CD14-positive monocyte (primary cell): ENCODE data around the gene ANTXR2. TPM values are rescaled to one million over a fixed set of nuclear protein-coding genes. Genes with fewer than 3 reads are reported as not detected.

Experiments
- DNase-seq, 3 donors: peaks; one replicate each; pipeline ENCODE4 v3.0.0-alpha.2; 2011 to 2022
- H2AFZ ChIP-seq: 2 replicates; pipeline ENCODE4 v1.6.0; 2012; ENCODE audit warnings: mild to moderate bottlenecking, low read depth, low read length, inconsistent platforms; ENCODE audit not compliant: insufficient read depth, poor library complexity, severe bottlenecking
- H3K27ac ChIP-seq, 2 donors: 1 replicate in 1 of 2; 2 replicates in 1 of 2; pipeline ENCODE4 v1.5.1; 2012 to 2013; ENCODE audit warnings: low read length in 2 of 2, control low read depth in 1 of 2, inconsistent platforms in 1 of 2, low read depth in 1 of 2, mild to moderate bottlenecking in 1 of 2
- H3K27me3 ChIP-seq, 2 donors: one replicate each; pipeline versions ENCODE4 v1.6.0 to v1.6.1; 2011 to 2013; ENCODE audit warnings: low read length in 2 of 2; ENCODE audit not compliant: control insufficient read depth in 2 of 2, insufficient read depth in 2 of 2
- H3K36me3 ChIP-seq, 2 donors: replicated peaks in 1 of 2; 1 replicate in 1 of 2; 2 replicates in 1 of 2; pipeline versions ENCODE4 v1.5.1 to v1.6.1; 2012 to 2013; ENCODE audit warnings: low read length in 2 of 2, control low read depth in 1 of 2, inconsistent platforms in 1 of 2, mild to moderate bottlenecking in 1 of 2; ENCODE audit not compliant: insufficient read depth in 2 of 2, control insufficient read depth in 1 of 2
- H3K4me1 ChIP-seq, 2 donors: 1 replicate in 1 of 2; 2 replicates in 1 of 2; pipeline versions ENCODE4 v1.5.1 to v1.6.1; 2012 to 2013; ENCODE audit warnings: low read length in 2 of 2, control low read depth in 1 of 2, inconsistent platforms in 1 of 2, mild to moderate bottlenecking in 1 of 2, moderate library complexity in 1 of 2; ENCODE audit not compliant: insufficient read depth in 2 of 2, control insufficient read depth in 1 of 2
- H3K4me2 ChIP-seq: replicated peaks from 2 replicates; pipeline ENCODE3; 2012; ENCODE audit warnings: low read length, moderate library complexity, mild to moderate bottlenecking; ENCODE audit not compliant: poor library complexity, severe bottlenecking; ENCODE audit errors: extremely low read depth
- H3K4me3 ChIP-seq, 3 experiments: fragments of 200-600 bp in 1 of 3; sonication (generic) in 1 of 3; replicated peaks in 1 of 3; 1 replicate in 2 of 3; 2 replicates in 1 of 3; pipeline ENCODE4 v1.5.1; 2011 to 2013; ENCODE audit warnings: low read length in 3 of 3, mild to moderate bottlenecking in 3 of 3, control low read depth in 2 of 3, low read depth in 2 of 3, inconsistent platforms in 1 of 3, moderate library complexity in 1 of 3
- H3K79me2 ChIP-seq: 2 replicates; pipeline ENCODE4 v1.6.0; 2012; ENCODE audit warnings: mild to moderate bottlenecking, control low read depth, inconsistent platforms, low read length, moderate library complexity; ENCODE audit not compliant: insufficient read depth
- H3K9ac ChIP-seq: 2 replicates; pipeline ENCODE4 v1.6.0; 2017; ENCODE audit warnings: low read length, mild to moderate bottlenecking; ENCODE audit not compliant: insufficient read depth, poor library complexity, severe bottlenecking
- H3K9me3 ChIP-seq, 2 donors: replicated peaks in 1 of 2; 1 replicate in 1 of 2; 2 replicates in 1 of 2; pipeline versions ENCODE4 v1.5.1 to v1.6.1; 2012 to 2013; ENCODE audit warnings: low read length in 2 of 2, control low read depth in 1 of 2; ENCODE audit not compliant: control insufficient read depth in 1 of 2, insufficient read depth in 1 of 2
- H4K20me1 ChIP-seq: 2 replicates; pipeline ENCODE4 v1.6.0; 2012; ENCODE audit warnings: mild to moderate bottlenecking, low read length, control low read depth, moderate library complexity; ENCODE audit not compliant: insufficient read depth
- H3K27ac Mint-ChIP-seq, 7 donors: one replicate each; pipeline ENCODE4 v1.8.0; 2020; ENCODE audit warnings: mild to moderate bottlenecking in 7 of 7, mixed read lengths in 7 of 7, moderate library complexity in 6 of 7, inconsistent platforms in 2 of 7
- H3K27me3 Mint-ChIP-seq, 3 donors: one replicate each; pipeline ENCODE4 v1.8.0; 2021 to 2022; ENCODE audit warnings: low read depth in 3 of 3, mild to moderate bottlenecking in 3 of 3, mixed read lengths in 3 of 3, moderate library complexity in 3 of 3, inconsistent platforms in 1 of 3
- H3K36me3 Mint-ChIP-seq, 2 donors: one replicate each; pipeline ENCODE4 v1.8.0; 2020; ENCODE audit warnings: mixed read lengths in 2 of 2, inconsistent platforms in 1 of 2, mild to moderate bottlenecking in 1 of 2
- H3K4me1 Mint-ChIP-seq: one replicate; pipeline ENCODE4 v1.8.0; 2020; ENCODE audit warnings: mild to moderate bottlenecking, mixed read lengths
- H3K4me3 Mint-ChIP-seq, 2 donors: one replicate each; pipeline ENCODE4 v1.8.0; 2020; ENCODE audit warnings: mild to moderate bottlenecking in 2 of 2, mixed read lengths in 2 of 2, moderate library complexity in 1 of 2
- H3K9me3 Mint-ChIP-seq, 7 donors: one replicate each; pipeline ENCODE4 v1.8.0; 2020 to 2022; ENCODE audit warnings: mixed read lengths in 7 of 7, mild to moderate bottlenecking in 6 of 7, moderate library complexity in 6 of 7, inconsistent platforms in 2 of 7
- CTCF ChIP-seq: fragments of 200-600 bp; IDR thresholded peaks from one replicate; pipeline ENCODE4 v1.8.0; 2022; ENCODE audit warnings: antibody characterized with exemption, mild to moderate bottlenecking
- WGBS: methylation state at CpG from one replicate; pipeline ENCODE4 v1.1.5; 2013; ENCODE audit warnings: missing lambda C conversion rate; ENCODE audit not compliant: insufficient coverage; 5-methylcytosine and 5-hydroxymethylcytosine counted together
- intact Hi-C, 2 donors: fragments of 100-400 bp; cut with micrococcal nuclease; formaldehyde crosslinking; loops; one replicate each; pipeline versions ENCODE4 v1.15.0 to v1.15.1; 2023
- polyA plus RNA-seq, 3 donors: library from polyadenylated mRNA; depleted of rRNA in 1 of 3; unstranded in 2 of 3; stranded (reverse) in 1 of 3; fragments of 300-500 nt in 2 of 3; fragments of >200 nt in 1 of 3; fragmentation: Illumina TruSeq in 2 of 3; gene quantifications; 1 replicate in 2 of 3; 2 replicates in 1 of 3; pipeline ENCODE4 v1.2.3, GENCODE V29; 2012 to 2021

Gene ANTXR2
- polyA plus RNA-seq, 3 donors, result 15.4 to 69.6 (median 59.2) TPM

DNA sequence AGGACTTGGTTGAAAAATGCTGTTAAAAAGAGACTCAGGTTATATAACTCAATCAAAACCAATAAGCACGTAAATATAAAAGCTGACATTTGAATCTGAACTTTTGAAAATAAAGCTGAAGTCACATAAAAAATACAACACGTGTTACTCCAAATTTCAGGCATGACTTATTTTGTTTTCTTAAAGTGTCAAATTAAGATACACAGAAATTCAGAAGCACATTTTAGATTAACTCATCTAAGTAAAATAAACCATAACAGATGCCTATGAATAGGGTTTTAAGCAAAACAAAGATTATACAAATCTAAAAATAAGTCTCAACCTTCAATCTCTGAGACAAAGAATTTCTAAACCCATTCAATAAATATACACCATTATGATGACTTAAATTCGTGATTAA, 124.8 kb downstream of the ANTXR2 start:
- WGBS, result no CpG with 5 or more reads among the region's 3 CpGs
- Mint-ChIP-seq H3K9me3 (no peaks in the 10 kb centered on the region), H3K36me3 (peaks cover 10 to 13% of the 10 kb centered on the region in 2 donors)

DNA sequence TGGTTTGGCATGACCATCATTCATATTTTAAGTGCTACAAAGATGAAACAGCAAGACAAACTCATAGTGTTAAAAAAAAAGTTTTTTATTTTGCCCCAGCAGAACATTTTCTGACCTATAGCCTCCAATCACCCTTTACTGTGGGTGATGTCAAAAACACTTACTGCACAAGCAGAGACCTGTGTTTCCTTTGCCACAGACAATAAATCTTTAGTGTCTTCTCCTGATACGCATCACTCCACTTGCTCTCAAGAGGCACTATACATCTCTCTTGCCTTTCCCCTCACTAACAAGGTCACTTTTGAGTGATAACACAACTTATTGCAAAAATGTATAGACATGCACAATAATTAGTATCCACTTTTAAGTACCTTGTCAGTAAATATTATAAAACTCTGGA, 125.6 kb downstream of the ANTXR2 start:
- no peak for TF ChIP-seq CTCF
- no peak overlapping the region for H3K27ac Mint-ChIP-seq

More for the DNA sequence above, 124.8 kb downstream of the ANTXR2 start:
- H3K9ac ChIP-seq, result no peak overlapping the region
- H2AFZ ChIP-seq, result no peak overlapping the region
- H3K9me3 ChIP-seq, result no peaks in the 10 kb centered on the region
- H3K27me3 ChIP-seq, result no peaks in the 10 kb centered on the region
- Mint-ChIP-seq H3K4me1 (peaks cover 3% of the 10 kb centered on the region), H3K27ac (no peak overlapping the region), H3K4me3 (no peak overlapping the region), H3K27me3 (no peaks in the 10 kb centered on the region)
- H3K4me1 ChIP-seq, result peaks cover 0 to 6% of the 10 kb centered on the region in 2 donors
- no peak overlapping the region for H3K27ac ChIP-seq
- intact Hi-C loops, result no loop called here
- TF ChIP-seq CTCF, result no peak
- peaks cover 16% of the 10 kb centered on the region for H4K20me1 ChIP-seq
- DNase-seq, result no peak
- no peak overlapping the region for H3K4me3 ChIP-seq
- peaks cover 0 to 11% of the 10 kb centered on the region in 2 donors for H3K36me3 ChIP-seq
- no peaks in the 10 kb centered on the region for H3K79me2 ChIP-seq
- H3K4me2 ChIP-seq, result no peak overlapping the region

More for the DNA sequence above, 125.6 kb downstream of the ANTXR2 start:
- Histone ChIP-seq H4K20me1 (peaks cover 16% of the 10 kb centered on the region), H3K4me1 (peaks cover 0 to 6% of the 10 kb centered on the region in 2 donors), H3K4me2 (no peak overlapping the region), H3K27ac (no peak overlapping the region), H3K9me3 (no peaks in the 10 kb centered on the region), H3K4me3 (no peak overlapping the region), H3K9ac (no peak overlapping the region), H3K27me3 (no peaks in the 10 kb centered on the region), H3K79me2 (no peaks in the 10 kb centered on the region), H2AFZ (no peak overlapping the region), H3K36me3 (peaks cover 0 to 11% of the 10 kb centered on the region in 2 donors)
- Mint-ChIP-seq H3K4me3 (no peak overlapping the region), H3K4me1 (peaks cover 3% of the 10 kb centered on the region), H3K36me3 (peaks cover 10 to 13% of the 10 kb centered on the region in 2 donors), H3K9me3 (no peaks in the 10 kb centered on the region), H3K27me3 (no peaks in the 10 kb centered on the region)
- intact Hi-C loops, result no loop called here
- no peak for DNase-seq
- no CpG with 5 or more reads among the region's 1 CpG for WGBS
